Mammary epithelial cell (primary cell): ENCODE data around the gene PYHIN1.

ENCODE experiments used
- EZH2 ChIP-seq: IDR thresholded peaks from 2 replicates; pipeline ENCODE4 v1.6.1; 2012; ENCODE audit warnings: low read length, inconsistent platforms, borderline replicate concordance
- TF ChIP-seq, protein P1 (sequence below), 2 donors: IDR thresholded peaks in 1 of 2; conservative IDR thresholded peaks in 1 of 2; 2 replicates each; pipeline ENCODE4 v1.5.1; 2011 to 2012; ENCODE audit warnings: inconsistent platforms in 2 of 2, low read length in 2 of 2, mild to moderate bottlenecking in 2 of 2, control low read depth in 1 of 2, low read depth in 1 of 2; ENCODE audit not compliant: insufficient read depth in 1 of 2; ENCODE audit errors: extremely low read depth in 1 of 2

DNA sequence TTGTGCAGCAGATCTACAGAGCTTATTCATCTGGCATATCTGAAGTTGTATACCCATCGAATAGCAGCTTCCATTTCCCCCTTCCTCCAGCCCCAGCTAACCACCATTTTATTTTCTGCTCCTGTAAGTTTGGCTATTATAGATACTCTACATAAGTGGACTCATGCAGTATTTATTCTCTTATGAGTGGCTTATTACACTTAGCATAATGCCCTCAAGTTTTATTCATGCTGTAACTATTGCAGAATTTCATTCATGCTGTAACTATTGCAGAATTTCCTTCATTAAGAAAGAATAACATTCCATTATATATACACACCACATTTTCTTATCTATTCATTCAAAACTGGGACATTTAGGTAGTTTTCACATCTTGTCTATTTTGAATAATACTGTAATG is 47.9 kb downstream of the PYHIN1 start:
- TF ChIP-seq, protein P1, sequence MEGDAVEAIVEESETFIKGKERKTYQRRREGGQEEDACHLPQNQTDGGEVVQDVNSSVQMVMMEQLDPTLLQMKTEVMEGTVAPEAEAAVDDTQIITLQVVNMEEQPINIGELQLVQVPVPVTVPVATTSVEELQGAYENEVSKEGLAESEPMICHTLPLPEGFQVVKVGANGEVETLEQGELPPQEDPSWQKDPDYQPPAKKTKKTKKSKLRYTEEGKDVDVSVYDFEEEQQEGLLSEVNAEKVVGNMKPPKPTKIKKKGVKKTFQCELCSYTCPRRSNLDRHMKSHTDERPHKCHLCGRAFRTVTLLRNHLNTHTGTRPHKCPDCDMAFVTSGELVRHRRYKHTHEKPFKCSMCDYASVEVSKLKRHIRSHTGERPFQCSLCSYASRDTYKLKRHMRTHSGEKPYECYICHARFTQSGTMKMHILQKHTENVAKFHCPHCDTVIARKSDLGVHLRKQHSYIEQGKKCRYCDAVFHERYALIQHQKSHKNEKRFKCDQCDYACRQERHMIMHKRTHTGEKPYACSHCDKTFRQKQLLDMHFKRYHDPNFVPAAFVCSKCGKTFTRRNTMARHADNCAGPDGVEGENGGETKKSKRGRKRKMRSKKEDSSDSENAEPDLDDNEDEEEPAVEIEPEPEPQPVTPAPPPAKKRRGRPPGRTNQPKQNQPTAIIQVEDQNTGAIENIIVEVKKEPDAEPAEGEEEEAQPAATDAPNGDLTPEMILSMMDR (conservative IDR thresholded peaks at IDR 0.05 in 1 of 2, IDR thresholded peaks at IDR 0.05 in 1 of 2; ENCODE audit: extremely low read depth in 1 of 2, insufficient read depth in 1 of 2, low read depth in 1 of 2, low read length in 2 of 2), result no peak
- no peak for TF ChIP-seq EZH2
